Measurements from ENCODE around the gene ROR2.

Gene ROR2

DNA sequence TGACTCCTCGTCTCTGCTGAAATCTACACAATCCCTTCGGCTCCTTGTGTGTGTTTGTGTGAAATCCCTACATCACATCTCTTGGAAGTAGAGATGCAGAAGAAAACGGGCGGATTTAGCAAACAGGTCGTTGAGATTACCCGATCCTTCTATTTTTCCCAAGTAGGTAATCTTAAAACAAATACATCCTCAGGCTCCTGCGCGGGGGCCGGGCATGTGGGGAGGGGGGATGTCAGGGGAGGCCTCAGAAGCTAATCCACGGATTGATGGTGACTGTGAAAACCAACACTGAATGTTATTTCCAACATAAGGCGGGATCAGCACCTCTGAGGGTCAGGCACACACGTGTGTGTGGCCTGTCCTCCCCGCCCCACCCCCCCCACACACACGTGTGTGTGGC is 137.8 kb downstream of the ROR2 start:
- POLR2A ChIA-PET = no interaction called here
- DNase-seq (ENCODE audit: extremely low spot score) = no peak
- CTCF ChIA-PET = no interaction called here
- no peak for TF ChIP-seq CTBP1 (IDR thresholded peaks at IDR 0.05; ENCODE audit: borderline replicate concordance)
- TF ChIP-seq PKNOX1 (IDR thresholded peaks at IDR 0.05) = no peak

GRCh38 chr9:91811024-91811909 is 138.8 kb downstream of the ROR2 start:
- POLR2A ChIA-PET = no interaction called here
- CTCF ChIA-PET = interaction anchor here (0.7 kb wide), 1 partner anchor 90 kb away, joined by 3 read pairs; no protein-coding TSS in a partner anchor
- TF ChIP-seq CTBP1 (IDR thresholded peaks at IDR 0.05; ENCODE audit: borderline replicate concordance) (no peak), FOXK2 (IDR thresholded peaks at IDR 0.05) (no peak), TARDBP (IDR thresholded peaks at IDR 0.05) (no peak), ELF4 (IDR thresholded peaks at IDR 0.05) (no peak), L3MBTL2 (conservative IDR thresholded peaks at IDR 0.05) (no peak), SP1 (IDR thresholded peaks at IDR 0.05) (no peak), BHLHE40 (IDR thresholded peaks at IDR 0.05; ENCODE audit: borderline replicate concordance) (no peak), PKNOX1 (IDR thresholded peaks at IDR 0.05) (no peak), ZNF384 (IDR thresholded peaks at IDR 0.05) (no peak), ARNT (IDR thresholded peaks at IDR 0.05) (no peak), FOXA1 (IDR thresholded peaks at IDR 0.05) (no peak), HDGF (IDR thresholded peaks at IDR 0.05; ENCODE audit: borderline replicate concordance) (no peak), SUZ12 (IDR thresholded peaks at IDR 0.05) (no peak), FOXM1 (IDR thresholded peaks at IDR 0.05; ENCODE audit: borderline replicate concordance) (no peak), LEF1 (IDR thresholded peaks at IDR 0.05; ENCODE audit: borderline replicate concordance) (no peak), NFRKB (IDR thresholded peaks at IDR 0.05) (no peak)
- no peak for DNase-seq (ENCODE audit: extremely low spot score)

DNA sequence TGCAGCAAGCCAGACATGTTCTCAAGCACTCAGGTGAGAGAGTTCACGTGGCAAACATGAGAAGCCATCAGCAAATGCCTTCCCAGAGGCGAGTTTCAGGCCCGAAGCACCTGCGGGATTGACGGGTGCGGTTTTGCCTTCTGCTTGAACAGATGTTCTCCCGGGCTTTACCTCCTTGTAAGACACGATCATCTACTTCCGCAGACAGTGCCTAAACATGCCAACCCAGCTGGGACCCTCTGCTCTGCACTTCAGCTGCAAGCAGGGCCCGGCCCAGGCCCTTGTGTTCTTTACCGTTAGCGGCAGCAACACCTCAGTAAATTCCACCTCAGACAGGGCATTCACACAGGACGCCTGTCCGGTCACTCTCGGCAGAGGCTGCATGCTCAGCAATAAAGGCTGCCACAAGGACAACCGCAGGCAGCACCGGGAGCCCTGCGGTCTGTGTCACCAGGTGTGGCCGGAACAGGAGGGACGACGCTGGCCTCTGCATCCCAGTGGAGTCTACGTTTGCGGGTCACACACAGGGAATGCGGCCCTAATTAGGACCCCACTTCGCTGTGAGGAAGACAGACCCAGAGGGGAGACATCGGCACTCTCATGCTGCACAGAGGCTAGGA is 139.6 kb downstream of the ROR2 start:
- no peak for TF ChIP-seq TARDBP (IDR thresholded peaks at IDR 0.05)
- no peak for TF ChIP-seq PKNOX1 (IDR thresholded peaks at IDR 0.05)
- TF ChIP-seq ELF4 (IDR thresholded peaks at IDR 0.05) = no peak
- TF ChIP-seq ARNT (IDR thresholded peaks at IDR 0.05) = no peak
- no peak for TF ChIP-seq LEF1 (IDR thresholded peaks at IDR 0.05; ENCODE audit: borderline replicate concordance)
- no peak for TF ChIP-seq BHLHE40 (IDR thresholded peaks at IDR 0.05; ENCODE audit: borderline replicate concordance)
- no peak for TF ChIP-seq CTBP1 (IDR thresholded peaks at IDR 0.05; ENCODE audit: borderline replicate concordance)
- no peak for TF ChIP-seq FOXA1 (IDR thresholded peaks at IDR 0.05)
- no peak for TF ChIP-seq ZNF384 (IDR thresholded peaks at IDR 0.05)
- no peak for TF ChIP-seq SUZ12 (IDR thresholded peaks at IDR 0.05)
- no peak for TF ChIP-seq NFRKB (IDR thresholded peaks at IDR 0.05)
- no peak for TF ChIP-seq L3MBTL2 (conservative IDR thresholded peaks at IDR 0.05)
- ChIA-PET CTCF (no interaction called here), POLR2A (no interaction called here)
- DNase-seq (ENCODE audit: extremely low spot score) = no peak

- ChIA-PET CTCF (no interaction called here), POLR2A (no interaction called here)
- TF ChIP-seq PKNOX1 (IDR thresholded peaks at IDR 0.05) (no peak), ELF4 (IDR thresholded peaks at IDR 0.05) (no peak), ARNT (IDR thresholded peaks at IDR 0.05) (no peak), FOXA1 (IDR thresholded peaks at IDR 0.05) (no peak), SP1 (IDR thresholded peaks at IDR 0.05) (no peak), ZNF384 (IDR thresholded peaks at IDR 0.05) (no peak), FOXK2 (IDR thresholded peaks at IDR 0.05) (no peak), SUZ12 (IDR thresholded peaks at IDR 0.05) (no peak), HDGF (IDR thresholded peaks at IDR 0.05; ENCODE audit: borderline replicate concordance) (no peak)
- no peak for DNase-seq (ENCODE audit: extremely low spot score)
Measured at GRCh38 chr9:91809581-91810285, 140.3 kb downstream of the ROR2 start.

DNA sequence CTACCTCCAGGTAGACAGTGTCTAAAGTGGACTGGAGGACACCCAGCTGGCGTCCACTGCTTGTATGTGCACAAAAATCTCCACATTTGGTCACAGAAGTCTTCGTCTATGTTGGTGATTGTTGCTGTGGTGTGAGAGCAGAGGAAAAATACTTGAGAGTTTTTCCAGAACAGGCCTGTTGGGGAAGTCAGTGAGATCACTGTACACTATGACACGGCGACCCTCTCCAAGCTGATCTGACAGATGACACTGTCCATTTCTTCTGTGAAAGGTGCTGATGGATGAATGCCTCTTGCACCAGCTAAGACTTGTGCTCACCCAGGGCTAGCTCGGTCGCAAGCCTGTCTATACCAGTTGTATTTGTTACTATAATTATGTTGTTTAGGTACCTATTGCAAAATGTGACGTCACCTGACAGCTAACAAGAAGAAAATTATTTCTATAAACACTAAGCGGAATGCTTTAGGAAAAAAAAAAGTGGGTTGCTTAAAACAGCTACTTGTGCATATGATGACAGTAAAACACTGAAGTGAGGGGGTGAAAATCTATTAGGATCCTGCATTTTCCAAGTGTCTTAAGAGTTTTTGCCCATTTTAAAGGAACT is 142.3 kb downstream of the ROR2 start:
- POLR2A ChIA-PET = no interaction called here
- TF ChIP-seq ARNT (IDR thresholded peaks at IDR 0.05) (no peak), NFRKB (IDR thresholded peaks at IDR 0.05) (no peak), CTBP1 (IDR thresholded peaks at IDR 0.05; ENCODE audit: borderline replicate concordance) (no peak), SP1 (IDR thresholded peaks at IDR 0.05) (no peak), ELF4 (IDR thresholded peaks at IDR 0.05) (no peak), PKNOX1 (IDR thresholded peaks at IDR 0.05) (no peak), HDGF (IDR thresholded peaks at IDR 0.05; ENCODE audit: borderline replicate concordance) (no peak), FOXA1 (IDR thresholded peaks at IDR 0.05) (no peak), L3MBTL2 (conservative IDR thresholded peaks at IDR 0.05) (no peak), BHLHE40 (IDR thresholded peaks at IDR 0.05; ENCODE audit: borderline replicate concordance) (no peak), LEF1 (IDR thresholded peaks at IDR 0.05; ENCODE audit: borderline replicate concordance) (no peak), FOXK2 (IDR thresholded peaks at IDR 0.05) (no peak), TARDBP (IDR thresholded peaks at IDR 0.05) (no peak), FOXM1 (IDR thresholded peaks at IDR 0.05; ENCODE audit: borderline replicate concordance) (no peak), ZNF384 (IDR thresholded peaks at IDR 0.05) (no peak), SUZ12 (IDR thresholded peaks at IDR 0.05) (no peak)
- no peak for DNase-seq (ENCODE audit: extremely low spot score)
- CTCF ChIA-PET = no interaction called here

Data from HEK293T (cell line).